Loucy (cell line): Measurements from ENCODE around the gene CTRB2.

Experiments used
- H2AFZ ChIP-seq: fragments of 200-600 bp; sonication (generic); 2 replicates; pipeline ENCODE4 v1.6.0; 2016; ENCODE audit warnings: antibody characterized with exemption, mild to moderate bottlenecking, low read length, moderate library complexity
- H3F3A ChIP-seq: fragments of 200-600 bp; 2 replicates; pipeline ENCODE4 v1.6.0; 2016; ENCODE audit warnings: antibody characterized with exemption, low read depth, mild to moderate bottlenecking
- H3K27me3 ChIP-seq: fragments of 200-600 bp; sonication (generic); 2 replicates; pipeline ENCODE4 v1.6.1; 2014; ENCODE audit warnings: low read length, mild to moderate bottlenecking; ENCODE audit not compliant: insufficient read depth, poor library complexity, severe bottlenecking
- H3K36me3 ChIP-seq: fragments of 200-600 bp; sonication (generic); 2 replicates; pipeline ENCODE4 v1.6.1; 2016; ENCODE audit warnings: low read length; ENCODE audit not compliant: insufficient read depth
- H3K4me1 ChIP-seq: fragments of 200-600 bp; sonication (generic); 2 replicates; pipeline ENCODE4 v1.5.1; 2014; ENCODE audit warnings: low read length, mild to moderate bottlenecking; ENCODE audit not compliant: insufficient read depth, poor library complexity, severe bottlenecking
- H3K4me2 ChIP-seq: fragments of 200-600 bp; sonication (generic); 2 replicates; pipeline ENCODE4 v1.6.0; 2014; ENCODE audit warnings: antibody characterized with exemption, low read length, low read depth, mild to moderate bottlenecking; ENCODE audit not compliant: poor library complexity, severe bottlenecking
- H3K4me3 ChIP-seq: fragments of 200-600 bp; sonication (generic); 2 replicates; pipeline ENCODE4 v1.5.1; 2014; ENCODE audit warnings: low read length, mild to moderate bottlenecking, mixed read lengths; ENCODE audit not compliant: poor library complexity, severe bottlenecking
- H3K79me2 ChIP-seq: fragments of 200-600 bp; sonication (generic); 2 replicates; pipeline ENCODE4 v1.6.1; 2014; ENCODE audit warnings: low read length; ENCODE audit not compliant: insufficient read depth
- H3K9ac ChIP-seq: fragments of 200-600 bp; sonication (generic); 2 replicates; pipeline ENCODE4 v1.6.0; 2014; ENCODE audit warnings: mild to moderate bottlenecking, low read depth, low read length, moderate library complexity; ENCODE audit not compliant: poor library complexity, severe bottlenecking
- H3K9me2 ChIP-seq: fragments of 200-600 bp; sonication (generic); replicated peaks from 2 replicates; pipeline ENCODE4 v1.6.1; 2016; ENCODE audit warnings: low read depth, low read length, mixed read lengths
- H3K9me3 ChIP-seq: fragments of 200-600 bp; sonication (generic); 2 replicates; pipeline ENCODE4 v1.6.1; 2014; ENCODE audit warnings: mild to moderate bottlenecking, antibody characterized with exemption, low read length, low read depth; ENCODE audit not compliant: insufficient read depth
- H4K20me1 ChIP-seq: fragments of 200-600 bp; sonication (generic); 2 replicates; pipeline ENCODE4 v1.6.0; 2014; ENCODE audit warnings: antibody characterized with exemption, low read length, mild to moderate bottlenecking; ENCODE audit not compliant: insufficient read depth, poor library complexity, severe bottlenecking
- CTCF ChIP-seq: fragments of 200-600 bp; sonication (generic); conservative IDR thresholded peaks from 2 replicates; pipeline ENCODE4 v1.5.1; 2014; ENCODE audit warnings: mild to moderate bottlenecking, antibody characterized with exemption, low read length
- EZH2phosphoT487 ChIP-seq: fragments of 200-600 bp; IDR thresholded peaks from 2 replicates; pipeline ENCODE4 v1.6.1; 2018; ENCODE audit warnings: antibody characterized with exemption, mild to moderate bottlenecking, moderate library complexity, borderline replicate concordance

Gene CTRB2

GRCh38 chr16:75235721-75236193, 28.8 kb upstream of the CTRB2 start:
- H3K9ac ChIP-seq = no peak overlapping the region
- no peaks in the 10 kb centered on the region for H4K20me1 ChIP-seq
- no peak overlapping the region for H3K4me3 ChIP-seq
- H3K4me1 ChIP-seq = no peaks in the 10 kb centered on the region
- no peak for TF ChIP-seq CTCF
- no peaks in the 10 kb centered on the region for H3K36me3 ChIP-seq
- H3K9me3 ChIP-seq = no peaks in the 10 kb centered on the region
- H3K27me3 ChIP-seq = no peaks in the 10 kb centered on the region
- no peaks in the 10 kb centered on the region for H3F3A ChIP-seq
- H3K4me2 ChIP-seq = no peak overlapping the region
- no peaks in the 10 kb centered on the region for H3K9me2 ChIP-seq
- H3K79me2 ChIP-seq = no peaks in the 10 kb centered on the region
- H2AFZ ChIP-seq = no peak overlapping the region

- Histone ChIP-seq H3K36me3 (no peaks in the 10 kb centered on the region), H3K4me3 (no peak overlapping the region), H3K9me2 (no peaks in the 10 kb centered on the region), H4K20me1 (no peaks in the 10 kb centered on the region), H3K79me2 (no peaks in the 10 kb centered on the region), H3K4me1 (no peaks in the 10 kb centered on the region), H3F3A (no peaks in the 10 kb centered on the region), H2AFZ (no peak overlapping the region), H3K9ac (no peak overlapping the region), H3K4me2 (no peak overlapping the region), H3K27me3 (no peaks in the 10 kb centered on the region), H3K9me3 (no peaks in the 10 kb centered on the region)
- TF ChIP-seq EZH2phosphoT487 (no peak), CTCF (no peak)
Measured at GRCh38 chr16:75234856-75235696, 28.1 kb upstream of the CTRB2 start.

GRCh38 chr16:75233611-75233938, 26.6 kb upstream of the CTRB2 start:
- Histone ChIP-seq H3K4me2 (no peak overlapping the region), H3K27me3 (no peaks in the 10 kb centered on the region), H2AFZ (peak overlapping the region; percentile 36; the same call in 1 of the 2 replicates), H3K4me3 (no peak overlapping the region), H3K9ac (no peak overlapping the region), H3K79me2 (no peaks in the 10 kb centered on the region), H3K9me3 (no peaks in the 10 kb centered on the region), H3K36me3 (no peaks in the 10 kb centered on the region), H3K9me2 (no peaks in the 10 kb centered on the region), H3F3A (no peaks in the 10 kb centered on the region), H3K4me1 (no peaks in the 10 kb centered on the region), H4K20me1 (no peaks in the 10 kb centered on the region)
- TF ChIP-seq EZH2phosphoT487 (no peak), CTCF (no peak)
